Gastroesophageal sphincter (tissue), 4 donors: ENCODE data around the gene SAMD3. TPM values are rescaled to one million over a fixed set of nuclear protein-coding genes. Genes with fewer than 3 reads are reported as not detected.
"Not testable (repeated sequence)": the region's sequence is repeated elsewhere in the genome, so short reads cannot be mapped to it uniquely, and the experiment has no call there.

Experiments
- ATAC-seq: fragments of 150-250 bp; one replicate; pipeline ENCODE4 v1.9.1; 2016; ENCODE audit warnings: mild to moderate bottlenecking, moderate library complexity
- H3K27ac ChIP-seq, 4 donors: fragments of 200-600 bp; sonication (generic) in 3 of 4; 1 replicate in 3 of 4; 2 replicates in 1 of 4; pipeline ENCODE4 v1.5.1; 2016 to 2019
- H3K27me3 ChIP-seq: fragments of 200-600 bp; sonication (generic); one replicate; pipeline ENCODE4 v1.5.1; 2019
- H3K36me3 ChIP-seq, 2 donors: fragments of 200-600 bp; sonication (generic); one replicate each; pipeline ENCODE4 v1.5.1; 2019; ENCODE audit warnings: control low read depth in 1 of 2
- H3K4me1 ChIP-seq, 3 donors: fragments of 200-600 bp; sonication (generic); 1 replicate in 2 of 3; 2 replicates in 1 of 3; pipeline ENCODE4 v1.5.1; 2016 to 2019; ENCODE audit warnings: control low read depth in 2 of 3
- H3K4me3 ChIP-seq, 2 donors: fragments of 200-600 bp; sonication (generic); one replicate each; pipeline ENCODE4 v1.5.1; 2019; ENCODE audit warnings: mild to moderate bottlenecking in 1 of 2, moderate library complexity in 1 of 2
- H3K9me3 ChIP-seq, 3 donors: fragments of 200-600 bp; sonication (generic); one replicate each; pipeline ENCODE4 v1.5.1; 2017 to 2019; ENCODE audit warnings: control low read depth in 2 of 3
- EP300 ChIP-seq: sonication (generic); formaldehyde crosslinking; IDR thresholded peaks from one replicate; pipeline ENCODE4 v1.6.1; 2017; ENCODE audit warnings: antibody characterized with exemption, mild to moderate bottlenecking
- POLR2A ChIP-seq, 2 donors: fragments of 450-650 bp; IDR thresholded peaks; one replicate each; pipeline ENCODE4 v1.6.1; 2017; ENCODE audit warnings: antibody characterized with exemption in 2 of 2, mild to moderate bottlenecking in 2 of 2, moderate library complexity in 1 of 2
- POLR2AphosphoS5 ChIP-seq: sonication (generic); formaldehyde crosslinking; IDR thresholded peaks from one replicate; pipeline ENCODE4 v1.6.1; 2017; ENCODE audit warnings: antibody characterized with exemption
- WGBS, 2 donors: methylation state at CpG; one replicate each; pipeline ENCODE4 v1.1.5; 2018; ENCODE audit warnings: low coverage in 1 of 2; 5-methylcytosine and 5-hydroxymethylcytosine counted together
- total RNA-seq, 4 donors: library from RNA; depleted of rRNA; stranded (reverse); fragments of >200 nt; gene quantifications; one replicate each; pipeline ENCODE4 v1.1.0, GENCODE V29; 2016
- TF ChIP-seq, protein P1 (sequence below), 4 experiments: fragments of 200-600 bp in 2 of 4; fragments of 450-650 bp in 2 of 4; sonication (generic) in 1 of 4; IDR thresholded peaks; one replicate each; pipeline ENCODE4 v1.5.1; 2017 to 2019; ENCODE audit warnings: antibody characterized with exemption in 4 of 4, mild to moderate bottlenecking in 2 of 4, moderate library complexity in 2 of 4

The SAMD3 gene
- total RNA-seq, 4 donors from 2014 or later: 0.54 TPM; not detected in 3

DNA sequence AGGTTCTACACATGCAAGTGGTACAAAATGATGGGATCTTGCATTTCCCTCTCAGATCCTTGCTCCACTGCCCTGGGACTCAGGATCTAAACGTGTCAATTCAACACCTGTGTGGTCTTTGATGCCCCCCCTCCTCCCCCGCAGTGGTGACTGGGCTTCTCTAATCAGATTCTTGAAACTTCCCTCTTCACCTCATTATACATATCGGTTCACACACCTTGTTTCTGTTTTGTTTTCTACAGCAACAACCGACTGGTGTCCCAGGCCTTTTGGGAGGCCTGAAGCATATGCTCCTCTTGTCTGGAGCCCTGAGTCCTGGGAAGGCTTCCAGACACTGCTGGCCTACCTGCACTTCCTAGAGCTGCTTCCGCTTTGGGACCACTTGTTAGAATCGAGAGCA is 20.0 kb downstream of the SAMD3 start:
- ATAC-seq: no peak
- Histone ChIP-seq H3K4me3 (no peak overlapping the region), H3K27me3 (no peaks in the 10 kb centered on the region), H3K27ac (no peak overlapping the region), H3K4me1 (no peaks in the 10 kb centered on the region), H3K36me3 (no peaks in the 10 kb centered on the region), H3K9me3 (no peaks in the 10 kb centered on the region)
- TF ChIP-seq POLR2A (IDR thresholded peaks at IDR 0.05): no peak
- WGBS, 2 donors: 45 to 46% methylated on average over 4 to 6 of the region's 6 CpGs

DNA sequence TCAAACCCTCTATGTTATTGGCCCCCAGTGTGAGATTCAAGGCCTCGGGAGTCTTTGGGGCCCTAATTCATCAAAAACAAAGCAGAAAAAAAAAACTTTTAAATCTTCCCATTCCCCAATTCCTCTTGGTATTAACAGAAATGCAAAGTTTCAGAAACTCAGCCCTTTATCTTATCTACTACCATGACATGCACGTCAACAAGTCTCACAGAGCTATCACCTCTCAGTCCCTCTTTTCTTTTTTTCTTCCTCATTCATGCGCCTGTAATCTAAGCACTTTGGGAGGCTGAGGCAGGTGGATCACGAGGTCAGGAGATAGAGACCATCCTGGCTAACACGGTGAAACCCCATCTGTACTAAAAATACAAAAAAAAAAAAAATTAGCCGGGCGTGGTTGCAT is 22.7 kb downstream of the SAMD3 start:
- no peak overlapping the region for H3K4me3 ChIP-seq
- WGBS, 2 donors: 29 to 68% methylated on average over 3 of the region's 7 CpGs

DNA sequence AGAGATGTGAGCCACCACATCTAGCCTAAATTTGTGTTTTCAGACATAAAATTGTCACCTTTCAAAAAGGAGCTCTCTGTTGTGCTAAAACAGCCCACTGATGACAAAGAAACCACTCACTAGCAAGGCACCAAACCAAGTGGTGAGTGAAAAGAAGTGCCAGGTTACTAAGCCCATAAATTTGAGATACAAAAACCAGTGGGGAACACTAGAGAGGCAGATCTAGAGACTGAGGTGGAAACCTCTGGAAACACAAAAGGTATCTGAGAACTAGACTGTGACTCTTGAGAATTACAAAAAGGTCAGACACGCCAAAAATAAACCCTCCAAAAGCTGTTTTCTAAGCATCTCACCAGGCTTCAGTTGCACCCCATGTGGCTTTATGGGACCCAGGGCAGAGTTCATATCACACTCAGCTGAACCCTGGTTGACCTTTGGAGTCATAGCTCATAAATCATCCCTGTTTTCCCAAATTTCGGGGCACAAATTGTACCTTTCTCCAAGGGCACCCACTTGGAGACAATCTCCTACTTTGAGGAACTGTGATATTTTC is 24.2 kb downstream of the SAMD3 start:
- 65 to 100% methylated on average over 1 to 2 of the region's 2 CpGs for WGBS, 2 donors
- H3K4me1 ChIP-seq: no peaks in the 10 kb centered on the region
- H3K36me3 ChIP-seq: no peaks in the 10 kb centered on the region
- H3K9me3 ChIP-seq: no peaks in the 10 kb centered on the region
- ATAC-seq: no peak
- no peak overlapping the region for H3K4me3 ChIP-seq
- TF ChIP-seq POLR2A (IDR thresholded peaks at IDR 0.05): no peak
- TF ChIP-seq EP300: no peak
- TF ChIP-seq POLR2AphosphoS5: no peak
- TF ChIP-seq, protein P1, sequence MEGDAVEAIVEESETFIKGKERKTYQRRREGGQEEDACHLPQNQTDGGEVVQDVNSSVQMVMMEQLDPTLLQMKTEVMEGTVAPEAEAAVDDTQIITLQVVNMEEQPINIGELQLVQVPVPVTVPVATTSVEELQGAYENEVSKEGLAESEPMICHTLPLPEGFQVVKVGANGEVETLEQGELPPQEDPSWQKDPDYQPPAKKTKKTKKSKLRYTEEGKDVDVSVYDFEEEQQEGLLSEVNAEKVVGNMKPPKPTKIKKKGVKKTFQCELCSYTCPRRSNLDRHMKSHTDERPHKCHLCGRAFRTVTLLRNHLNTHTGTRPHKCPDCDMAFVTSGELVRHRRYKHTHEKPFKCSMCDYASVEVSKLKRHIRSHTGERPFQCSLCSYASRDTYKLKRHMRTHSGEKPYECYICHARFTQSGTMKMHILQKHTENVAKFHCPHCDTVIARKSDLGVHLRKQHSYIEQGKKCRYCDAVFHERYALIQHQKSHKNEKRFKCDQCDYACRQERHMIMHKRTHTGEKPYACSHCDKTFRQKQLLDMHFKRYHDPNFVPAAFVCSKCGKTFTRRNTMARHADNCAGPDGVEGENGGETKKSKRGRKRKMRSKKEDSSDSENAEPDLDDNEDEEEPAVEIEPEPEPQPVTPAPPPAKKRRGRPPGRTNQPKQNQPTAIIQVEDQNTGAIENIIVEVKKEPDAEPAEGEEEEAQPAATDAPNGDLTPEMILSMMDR (IDR thresholded peaks at IDR 0.05): no peak
- H3K27me3 ChIP-seq: no peaks in the 10 kb centered on the region
- no peak overlapping the region for H3K27ac ChIP-seq

More for the DNA sequence above, 22.7 kb downstream of the SAMD3 start:
- Histone ChIP-seq H3K27ac (no peak overlapping the region), H3K4me1 (no peaks in the 10 kb centered on the region), H3K9me3 (no peaks in the 10 kb centered on the region), H3K36me3 (no peaks in the 10 kb centered on the region), H3K27me3 (no peaks in the 10 kb centered on the region)
- ATAC-seq: no peak
- TF ChIP-seq POLR2A (IDR thresholded peaks at IDR 0.05) (no peak), EP300 (no peak), POLR2AphosphoS5 (no peak)
- TF ChIP-seq, protein P1 (IDR thresholded peaks at IDR 0.05): no peak

DNA sequence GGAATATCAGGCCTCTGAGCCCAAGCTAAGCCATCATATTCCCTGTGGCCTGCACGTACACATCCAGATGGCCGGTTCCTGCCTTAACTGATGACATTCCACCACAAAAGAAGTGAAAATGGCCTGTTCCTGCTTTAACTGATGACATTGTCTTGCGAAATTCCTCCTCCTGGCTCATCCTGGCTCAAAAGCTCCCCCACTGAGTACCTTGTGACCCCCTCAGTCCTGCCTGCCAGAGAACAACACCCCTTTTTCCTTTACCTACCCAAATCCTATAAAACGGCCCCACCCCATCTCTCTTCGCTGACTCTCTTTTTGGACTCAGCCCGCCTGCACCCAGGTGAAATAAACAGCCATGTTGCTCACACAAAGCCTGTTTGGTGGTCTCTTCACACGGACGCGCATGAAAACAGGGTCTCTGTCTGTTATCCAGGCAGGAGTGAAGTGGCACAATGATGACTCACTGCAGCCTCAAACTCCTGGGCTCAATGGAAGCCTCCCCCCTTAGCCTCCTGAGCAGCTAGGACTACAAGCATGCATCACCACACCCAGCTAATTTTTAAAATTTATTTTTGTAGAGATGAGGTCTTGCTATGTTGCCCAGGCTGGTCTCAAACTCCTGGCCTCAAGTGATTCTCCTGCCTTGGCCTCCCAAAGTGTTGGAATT is 24.8 kb downstream of the SAMD3 start:
- H3K4me1 ChIP-seq, H3K27ac ChIP-seq, H3K9me3 ChIP-seq, H3K36me3 ChIP-seq, H3K4me3 ChIP-seq, H3K27me3 ChIP-seq, ATAC-seq: not testable (repeated sequence)
- WGBS, 2 donors: 83 to 88% methylated on average over 2 to 4 of the region's 9 CpGs

DNA sequence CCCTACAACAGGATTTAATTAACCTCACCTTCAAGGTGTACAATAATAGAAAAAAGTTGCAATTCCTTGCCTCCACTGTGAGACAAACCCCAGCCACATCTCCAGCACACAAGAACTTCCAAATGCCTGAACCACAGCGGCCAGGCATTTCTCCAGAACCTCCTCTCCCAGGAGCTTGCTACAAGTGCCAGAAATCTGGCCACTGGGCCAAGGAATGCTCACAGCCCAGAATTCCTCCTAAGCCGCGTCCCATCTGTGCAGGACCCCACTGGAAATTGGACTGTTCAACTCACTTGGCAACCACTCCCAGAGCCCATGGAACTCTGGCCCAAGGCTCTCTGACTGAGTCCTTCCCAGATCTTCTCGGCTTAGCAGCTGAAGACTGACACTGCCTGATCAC is 28.3 kb downstream of the SAMD3 start:
- H3K27me3 ChIP-seq, H3K36me3 ChIP-seq, H3K4me3 ChIP-seq, H3K27ac ChIP-seq, ATAC-seq, H3K4me1 ChIP-seq, H3K9me3 ChIP-seq: not testable (repeated sequence)
- WGBS, 2 donors: 40 to 58% methylated on average over 1 to 2 of the region's 4 CpGs

DNA sequence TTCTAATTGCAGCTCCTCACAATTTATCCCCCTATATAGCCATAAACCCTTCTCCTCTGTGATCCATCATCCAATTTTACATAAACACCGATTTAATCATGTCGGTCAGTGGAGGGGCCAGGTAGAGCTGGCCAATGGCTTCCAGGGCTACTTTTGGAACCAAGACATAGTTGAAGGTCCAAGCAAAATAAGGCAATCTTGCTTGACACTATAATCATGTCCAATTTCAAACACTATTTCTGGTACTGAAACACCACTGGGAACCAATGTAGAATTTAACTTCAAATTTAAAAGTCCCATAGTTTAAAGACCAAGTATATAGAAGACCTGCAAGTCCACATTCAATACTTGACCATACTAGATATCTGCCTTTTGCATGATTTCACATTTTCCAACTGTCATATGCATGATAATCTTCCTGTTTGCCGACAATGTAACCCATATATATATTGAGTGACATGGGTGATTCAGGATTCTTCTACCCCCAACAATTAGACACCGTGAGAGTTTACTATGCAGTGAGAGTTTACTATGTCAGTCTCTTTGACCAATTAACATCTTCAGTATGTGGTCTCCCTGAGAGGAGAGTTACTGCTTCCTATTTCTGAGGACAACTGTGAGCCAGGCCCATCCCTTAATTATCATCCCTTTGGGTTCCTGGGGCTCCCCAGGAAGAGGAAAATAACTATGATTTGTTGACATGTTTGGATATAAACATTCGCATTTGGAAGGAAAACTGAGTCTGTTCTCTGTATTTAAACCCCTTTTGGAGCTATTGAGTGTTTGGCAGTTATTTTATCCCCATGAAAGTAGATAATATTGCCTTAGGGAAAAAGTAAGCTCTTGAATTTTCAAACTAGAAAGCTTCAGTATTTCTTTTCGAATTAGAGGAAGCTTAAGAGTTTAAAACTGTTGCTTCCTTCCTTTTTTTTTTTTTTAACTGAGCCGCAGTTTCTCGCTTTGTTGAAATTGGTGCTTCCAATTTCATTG is 31.8 kb downstream of the SAMD3 start:
- ATAC-seq: no peak
- Histone ChIP-seq H3K27ac (no peak overlapping the region), H3K27me3 (no peaks in the 10 kb centered on the region), H3K4me3 (no peak overlapping the region), H3K9me3 (no peaks in the 10 kb centered on the region), H3K36me3 (no peaks in the 10 kb centered on the region), H3K4me1 (no peaks in the 10 kb centered on the region)
- TF ChIP-seq EP300 (no peak), POLR2A (IDR thresholded peaks at IDR 0.05) (no peak), POLR2AphosphoS5 (no peak)
- TF ChIP-seq, protein P1 (IDR thresholded peaks at IDR 0.05): no peak
- 62 to 82% methylated on average over 7 to 8 of the region's 8 CpGs for WGBS, 2 donors
